Measurements from ENCODE around the gene PLCH1.

DNA sequence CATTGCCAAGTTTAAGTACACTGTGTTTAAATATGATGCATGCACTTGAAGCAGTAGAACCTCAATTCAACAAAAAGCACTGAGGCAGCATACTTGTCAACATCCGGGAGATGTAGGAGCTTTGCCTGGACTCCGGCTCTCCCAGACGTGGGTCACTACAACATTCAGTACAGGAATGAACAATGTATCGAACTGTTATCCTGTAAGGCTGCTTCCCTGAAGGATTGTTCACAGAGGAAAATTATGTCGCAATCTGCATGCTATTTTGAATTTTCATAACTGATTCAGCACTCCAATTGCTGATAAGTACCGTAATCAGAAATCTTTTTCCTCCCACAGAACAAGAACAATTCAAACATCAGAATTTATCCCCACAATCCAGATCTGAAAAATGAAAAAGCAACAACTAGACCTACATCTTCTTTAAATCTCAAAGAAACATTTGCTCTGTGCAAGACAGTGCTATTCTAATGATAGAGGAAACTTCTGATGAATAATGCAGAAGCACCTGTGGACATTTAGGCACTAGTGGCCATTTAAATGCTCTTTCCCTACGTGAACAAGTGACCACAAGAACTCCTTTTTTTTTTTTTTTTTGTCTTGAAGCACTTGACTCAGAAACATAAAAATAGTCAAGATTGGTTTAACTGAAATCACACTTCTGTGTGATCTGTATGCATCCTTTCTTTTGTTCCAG lies 113.4 kb downstream of the PLCH1 start:
- TF ChIP-seq, protein P1, sequence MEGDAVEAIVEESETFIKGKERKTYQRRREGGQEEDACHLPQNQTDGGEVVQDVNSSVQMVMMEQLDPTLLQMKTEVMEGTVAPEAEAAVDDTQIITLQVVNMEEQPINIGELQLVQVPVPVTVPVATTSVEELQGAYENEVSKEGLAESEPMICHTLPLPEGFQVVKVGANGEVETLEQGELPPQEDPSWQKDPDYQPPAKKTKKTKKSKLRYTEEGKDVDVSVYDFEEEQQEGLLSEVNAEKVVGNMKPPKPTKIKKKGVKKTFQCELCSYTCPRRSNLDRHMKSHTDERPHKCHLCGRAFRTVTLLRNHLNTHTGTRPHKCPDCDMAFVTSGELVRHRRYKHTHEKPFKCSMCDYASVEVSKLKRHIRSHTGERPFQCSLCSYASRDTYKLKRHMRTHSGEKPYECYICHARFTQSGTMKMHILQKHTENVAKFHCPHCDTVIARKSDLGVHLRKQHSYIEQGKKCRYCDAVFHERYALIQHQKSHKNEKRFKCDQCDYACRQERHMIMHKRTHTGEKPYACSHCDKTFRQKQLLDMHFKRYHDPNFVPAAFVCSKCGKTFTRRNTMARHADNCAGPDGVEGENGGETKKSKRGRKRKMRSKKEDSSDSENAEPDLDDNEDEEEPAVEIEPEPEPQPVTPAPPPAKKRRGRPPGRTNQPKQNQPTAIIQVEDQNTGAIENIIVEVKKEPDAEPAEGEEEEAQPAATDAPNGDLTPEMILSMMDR (tag by site-specific recombination; IDR thresholded peaks at IDR 0.05): no peak
- TF ChIP-seq ZNF48 (tag by site-specific recombination; IDR thresholded peaks at IDR 0.05): no peak
